GM12873 (cell line): ENCODE results near the gene TFAP2C.

ENCODE experiments used
- CTCF ChIP-seq: IDR thresholded peaks from 2 replicates; pipeline ENCODE4 v1.5.1; 2012; ENCODE audit warnings: low read depth, mild to moderate bottlenecking, moderate library complexity, low read length, control low read depth; ENCODE audit not compliant: insufficient read depth; ENCODE audit errors: missing control alignments

Gene TFAP2C

GRCh38 chr20:56627122-56628014 is 1.7 kb upstream of the TFAP2C start:
- TF ChIP-seq CTCF, result no peak

- no peak for TF ChIP-seq CTCF
These were observed 862 bp upstream of the TFAP2C start for GRCh38 chr20:56628015-56628872.

- TF ChIP-seq CTCF, result no peak
These were observed 469 bp downstream of the TFAP2C start for GRCh38 chr20:56629464-56630085.

- TF ChIP-seq CTCF, result peak; percentile 41
These were observed 984 bp downstream of the TFAP2C start for GRCh38 chr20:56630086-56630493.

GRCh38 chr20:56630506-56631317 is 1.6 kb downstream of the TFAP2C start:
- no peak for TF ChIP-seq CTCF

- TF ChIP-seq CTCF, result no peak
These were observed 2.3 kb downstream of the TFAP2C start for GRCh38 chr20:56631318-56631989.
